GM12892 (cell line): ENCODE measurements around the gene CYP19A1.

Source experiments
- DNase-seq: peaks from one replicate; pipeline ENCODE4 v3.0.0; 2011; ENCODE audit not compliant: insufficient read length
- FAIRE-seq: peaks from 2 replicates; lab custom pipeline; 2011; peaks lifted over from hg19 to GRCh38; lab: Jason Lieb, UNC
- POLR2A ChIP-seq: IDR thresholded peaks from 2 replicates; pipeline ENCODE4 v1.6.1; 2011; ENCODE audit warnings: low read depth, low read length, control low read depth
- POLR2AphosphoS5 ChIP-seq: IDR thresholded peaks from 2 replicates; pipeline ENCODE4 v1.6.1; 2011; ENCODE audit warnings: low read depth, low read length, control low read depth
- TAF1 ChIP-seq: IDR thresholded peaks from 2 replicates; pipeline ENCODE4 v1.6.1; 2011; ENCODE audit warnings: low read depth, mild to moderate bottlenecking, control low read depth, low read length, borderline replicate concordance

CYP19A1 gene

DNA sequence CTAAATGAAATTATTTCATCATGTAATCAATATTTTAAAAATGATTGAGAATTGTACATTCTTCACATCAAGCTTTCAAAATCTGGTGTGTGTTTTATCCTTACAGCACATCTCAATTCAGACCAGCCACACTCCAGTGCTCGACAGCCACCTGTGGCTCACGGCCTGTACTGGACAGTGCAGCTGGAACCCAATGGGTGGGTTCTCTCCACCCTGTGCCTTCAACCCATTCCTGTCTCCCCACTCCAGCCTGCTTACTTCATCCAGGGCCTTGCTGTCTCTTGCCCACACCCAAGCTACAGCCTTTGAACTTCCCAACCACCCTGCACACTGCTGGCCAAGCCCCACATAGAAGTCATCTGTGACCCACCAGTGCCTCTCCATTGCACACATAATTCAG is 17.6 kb downstream of the CYP19A1 start:
- no peak for DNase-seq
- TF ChIP-seq POLR2AphosphoS5, result no peak
- no peak for TF ChIP-seq POLR2A
- no peak for TF ChIP-seq TAF1
- no peak for FAIRE-seq

DNA sequence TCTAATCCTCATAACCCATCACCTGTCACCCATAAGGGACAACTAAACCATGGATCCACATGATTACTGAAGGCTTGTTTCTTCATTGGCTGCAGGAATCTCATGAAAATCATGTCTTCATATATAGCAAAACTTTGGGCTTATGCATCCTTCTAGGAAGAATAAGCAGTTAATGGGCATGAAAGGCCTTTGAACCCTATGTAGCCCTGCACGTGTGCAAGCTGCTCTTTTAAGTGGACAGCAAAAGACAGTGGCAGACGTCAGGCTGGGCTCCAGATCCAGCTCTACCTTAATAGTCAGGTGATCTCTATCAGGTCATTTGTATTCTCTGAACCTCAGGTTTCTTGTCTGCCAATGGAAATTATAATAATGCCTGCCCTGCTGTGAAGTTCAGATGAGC is 18.9 kb downstream of the CYP19A1 start:
- FAIRE-seq (no peak), DNase-seq (no peak)
- TF ChIP-seq POLR2A (no peak), TAF1 (no peak), POLR2AphosphoS5 (no peak)

DNA sequence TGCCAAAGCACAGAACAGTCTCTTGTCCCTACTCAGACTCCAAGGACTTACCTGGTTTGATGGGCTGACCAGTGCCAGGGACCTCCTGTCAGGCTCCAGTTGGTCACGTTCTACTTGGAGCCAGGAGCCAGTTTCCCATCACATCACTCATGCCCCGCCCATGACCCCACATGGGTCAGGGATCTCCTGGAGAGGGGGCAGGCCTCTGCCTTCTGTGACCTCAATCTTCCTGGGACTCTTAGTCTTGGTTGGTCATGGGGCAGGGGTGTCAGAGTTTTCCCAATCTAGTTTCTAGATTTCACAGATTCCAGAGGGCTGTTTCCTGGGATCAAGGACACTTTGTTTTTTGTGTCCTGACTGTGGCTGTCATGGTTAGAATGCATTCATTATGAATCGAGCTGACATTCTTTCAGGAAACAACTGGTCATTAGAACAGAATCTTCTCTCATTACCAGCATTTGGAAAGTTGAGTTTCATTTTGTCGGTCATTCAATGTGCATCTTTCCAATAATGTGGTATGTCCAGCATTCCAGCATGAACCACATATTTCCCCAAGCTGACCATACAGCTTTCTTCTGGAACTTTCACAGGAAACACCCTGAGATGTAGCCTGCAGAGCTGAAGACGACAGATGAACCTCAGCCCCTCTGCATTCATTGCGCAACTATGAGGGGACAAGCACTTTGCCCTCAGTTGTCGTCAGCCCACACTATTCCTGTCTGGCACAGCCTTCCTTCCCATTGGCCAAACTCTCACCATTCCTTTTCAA is 19.8 kb downstream of the CYP19A1 start:
- FAIRE-seq, result no peak
- TF ChIP-seq POLR2AphosphoS5 (no peak), POLR2A (no peak), TAF1 (no peak)
- no peak for DNase-seq

DNA sequence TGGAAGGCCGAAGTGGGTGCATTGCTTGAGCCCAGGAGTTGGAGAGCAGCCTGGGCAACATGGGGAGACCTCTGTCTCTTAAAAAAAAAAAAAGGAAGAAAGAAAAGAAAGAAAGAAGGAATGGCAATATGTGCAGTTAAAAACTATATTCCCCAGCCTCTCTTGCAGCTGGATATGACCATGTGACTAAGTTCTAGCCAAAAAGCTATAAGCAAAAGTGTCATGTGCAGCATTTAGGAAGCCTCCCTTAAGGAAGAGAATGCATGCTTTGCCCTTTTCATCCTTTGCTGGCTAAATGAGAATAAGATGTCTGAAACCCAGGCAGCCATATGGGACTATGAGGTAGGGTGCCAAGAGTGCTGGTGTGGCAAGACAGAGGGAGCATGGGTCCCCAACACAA is 21.8 kb downstream of the CYP19A1 start:
- no peak for TF ChIP-seq TAF1
- TF ChIP-seq POLR2AphosphoS5, result no peak
- no peak for FAIRE-seq
- DNase-seq, result no peak

DNA sequence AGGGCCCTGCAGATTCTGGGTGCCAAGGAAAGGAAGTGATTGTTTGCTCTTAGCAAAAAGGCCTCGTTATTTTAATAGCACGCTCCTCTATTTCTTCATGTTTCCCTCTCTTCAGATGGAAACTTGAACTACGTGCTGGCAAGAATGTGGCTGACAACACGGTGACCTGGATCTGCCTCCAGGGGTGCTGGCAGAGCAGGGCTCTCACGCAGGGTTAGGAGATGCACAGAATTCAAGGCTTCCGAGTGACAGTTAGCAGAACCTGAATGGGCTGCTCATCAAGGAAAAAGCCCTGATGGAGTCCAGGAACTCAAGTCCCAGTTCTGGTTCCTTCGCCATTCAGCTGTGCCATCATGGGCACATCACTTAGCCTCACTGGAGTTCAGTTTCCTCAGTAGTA is 22.7 kb downstream of the CYP19A1 start:
- DNase-seq (no peak), FAIRE-seq (no peak)
- TF ChIP-seq POLR2AphosphoS5 (no peak), POLR2A (no peak), TAF1 (no peak)

DNA sequence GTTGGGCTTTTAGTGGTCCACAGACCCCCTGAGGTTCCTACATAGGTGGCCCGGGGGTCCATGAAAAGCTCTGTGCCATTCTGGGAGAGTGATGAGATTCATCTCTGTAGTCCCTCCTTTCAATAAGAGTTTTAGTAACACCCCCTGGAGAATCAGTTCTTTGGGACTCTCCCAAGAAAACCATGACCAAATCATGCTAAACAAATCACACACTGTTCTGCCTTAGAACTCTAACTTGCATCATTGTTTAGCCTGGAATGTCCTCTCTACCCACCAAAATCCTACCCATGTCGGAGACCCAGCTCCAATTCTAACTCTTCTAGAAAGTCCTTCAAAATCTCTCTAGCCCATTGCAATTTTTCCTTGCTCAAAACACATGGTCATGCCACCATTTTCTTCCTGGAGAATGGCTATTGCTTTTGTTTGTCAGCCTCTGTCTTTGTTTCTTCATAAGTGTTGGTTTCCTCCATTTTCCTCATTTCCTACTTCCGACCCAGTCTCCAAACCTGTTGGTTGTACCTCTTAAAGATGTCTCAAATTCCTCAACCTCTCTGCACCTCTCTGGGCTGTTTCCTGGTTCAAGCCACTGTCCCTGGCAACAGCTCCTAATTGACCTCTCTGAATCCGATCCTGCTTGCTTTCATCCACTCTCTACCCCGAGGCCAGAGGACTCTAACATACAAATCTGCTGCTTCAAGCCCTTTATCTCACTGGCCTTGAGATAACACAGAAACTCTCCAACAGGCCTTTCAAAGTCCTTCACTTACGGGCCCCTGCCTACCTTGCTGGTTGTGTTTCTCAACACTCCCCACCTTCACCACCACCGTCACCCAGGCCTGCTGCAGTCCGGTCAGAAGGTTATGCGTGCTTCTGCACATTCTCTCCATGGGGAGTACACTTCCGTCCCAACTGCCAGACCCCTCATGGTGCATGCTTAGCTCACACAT is 23.7 kb downstream of the CYP19A1 start:
- DNase-seq (no peak), FAIRE-seq (no peak)
- TF ChIP-seq POLR2AphosphoS5 (no peak), POLR2A (no peak), TAF1 (no peak)

DNA sequence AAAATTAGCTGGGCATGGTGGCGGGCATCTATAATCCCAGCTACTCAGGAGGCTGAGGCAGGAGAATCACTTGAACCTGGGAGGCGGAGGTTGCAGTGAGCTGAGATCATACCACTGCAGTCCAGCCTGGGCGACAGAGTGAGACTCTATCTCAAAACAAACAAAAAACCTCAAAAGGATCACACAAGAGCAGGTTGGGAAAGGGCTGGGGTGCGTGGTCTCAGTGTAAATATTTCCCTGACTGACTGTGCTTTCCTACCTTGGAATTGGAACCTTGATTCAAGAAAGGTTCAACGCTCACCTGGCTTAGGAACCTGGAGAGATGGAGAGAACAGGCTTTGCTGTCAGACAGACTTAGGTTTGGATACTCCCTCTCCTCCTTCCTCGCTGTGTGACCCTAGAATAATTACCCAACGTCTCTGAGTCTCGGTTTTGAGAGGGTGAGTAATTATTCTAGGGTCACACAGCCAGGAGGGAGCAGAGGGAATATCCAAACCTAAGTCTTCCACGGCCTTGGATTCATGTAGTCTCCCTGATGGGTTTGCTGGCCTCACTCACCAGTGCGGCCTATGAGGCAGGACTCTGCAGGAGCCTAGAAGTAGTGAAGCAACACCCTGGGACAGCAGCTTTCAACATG is 24.6 kb downstream of the CYP19A1 start:
- TF ChIP-seq POLR2A (no peak), TAF1 (no peak), POLR2AphosphoS5 (no peak)
- DNase-seq (no peak), FAIRE-seq (no peak)

DNA sequence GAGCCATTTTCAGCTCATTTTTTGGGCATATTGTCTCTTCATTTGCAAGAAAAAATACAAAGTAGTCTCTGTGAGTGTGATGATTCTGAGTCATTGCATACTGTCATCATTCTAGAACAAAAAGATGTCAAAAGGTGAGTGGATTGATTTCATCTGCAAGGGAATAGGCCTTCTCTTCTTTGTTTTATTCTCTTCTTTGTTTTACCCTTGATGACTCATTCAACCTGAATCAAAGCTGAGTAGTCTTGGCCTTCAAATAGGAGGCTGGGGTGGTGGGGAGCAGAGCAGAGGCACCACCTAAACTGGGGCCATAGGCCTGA is 25.4 kb downstream of the CYP19A1 start:
- FAIRE-seq (no peak), DNase-seq (no peak)
- TF ChIP-seq POLR2AphosphoS5 (no peak), POLR2A (no peak), TAF1 (no peak)

DNA sequence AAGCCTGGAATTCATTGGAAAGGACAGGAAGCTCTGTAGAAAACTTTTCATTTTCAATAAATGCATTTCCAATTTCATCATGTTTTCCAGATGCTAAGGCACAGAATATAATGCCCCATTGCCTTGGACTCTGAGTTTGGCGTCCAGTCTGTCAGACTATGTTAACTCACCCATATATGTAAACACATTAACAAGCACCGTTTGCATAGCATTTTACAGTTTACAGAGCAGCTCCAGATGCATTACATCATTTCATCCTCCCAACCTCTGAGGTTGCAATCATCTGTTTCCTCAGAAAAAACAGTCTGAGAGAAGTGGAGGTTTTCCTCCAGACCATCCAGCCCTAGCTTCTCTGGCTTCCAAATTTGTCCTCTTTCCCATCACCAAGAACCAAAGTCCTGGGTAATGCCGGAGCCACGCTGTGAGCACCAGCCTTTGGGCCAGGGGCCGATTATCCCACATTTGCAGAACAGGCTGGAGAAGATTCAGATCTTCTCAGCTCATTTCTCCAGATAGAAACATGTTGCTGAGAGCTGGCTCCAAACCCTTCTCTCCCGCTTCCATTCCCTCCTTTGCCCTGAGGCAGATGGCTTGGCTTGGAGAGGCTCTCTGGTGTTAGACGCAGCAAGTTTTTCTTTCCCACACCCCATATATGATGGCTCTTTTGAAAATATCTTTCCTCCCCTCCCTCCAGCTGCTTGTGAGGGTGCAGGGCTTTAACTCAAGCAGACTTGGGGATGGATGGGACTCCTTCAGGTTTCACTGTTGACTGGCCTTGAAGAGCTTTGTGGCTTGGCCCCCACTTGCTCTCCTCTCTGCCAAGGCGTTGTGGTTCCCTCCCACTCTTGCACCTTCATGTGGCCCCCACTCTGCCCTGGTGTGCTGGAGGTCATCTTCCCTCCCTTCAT is 26.0 kb downstream of the CYP19A1 start:
- TF ChIP-seq POLR2A (no peak), POLR2AphosphoS5 (no peak), TAF1 (no peak)
- DNase-seq, result no peak
- FAIRE-seq, result no peak

DNA sequence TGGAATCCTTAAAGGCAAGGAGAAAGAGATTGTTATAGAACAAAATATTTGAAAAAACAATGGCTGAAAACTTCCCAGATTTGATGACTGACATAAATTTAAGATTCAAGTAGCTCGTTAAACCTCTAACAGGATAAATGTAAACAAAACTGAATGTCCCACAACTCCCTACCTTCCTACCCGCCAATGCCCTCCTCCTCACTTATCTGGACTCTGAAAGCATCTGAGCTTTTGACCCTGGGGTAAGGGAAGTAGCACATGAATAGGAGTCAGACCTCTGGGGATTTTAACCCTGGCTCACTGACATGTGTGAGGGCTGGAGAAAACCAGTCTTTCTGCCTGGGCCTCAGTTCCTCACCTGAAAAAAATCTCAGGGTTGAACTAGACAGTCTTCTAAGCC is 26.9 kb downstream of the CYP19A1 start:
- DNase-seq (no peak), FAIRE-seq (no peak)

DNA sequence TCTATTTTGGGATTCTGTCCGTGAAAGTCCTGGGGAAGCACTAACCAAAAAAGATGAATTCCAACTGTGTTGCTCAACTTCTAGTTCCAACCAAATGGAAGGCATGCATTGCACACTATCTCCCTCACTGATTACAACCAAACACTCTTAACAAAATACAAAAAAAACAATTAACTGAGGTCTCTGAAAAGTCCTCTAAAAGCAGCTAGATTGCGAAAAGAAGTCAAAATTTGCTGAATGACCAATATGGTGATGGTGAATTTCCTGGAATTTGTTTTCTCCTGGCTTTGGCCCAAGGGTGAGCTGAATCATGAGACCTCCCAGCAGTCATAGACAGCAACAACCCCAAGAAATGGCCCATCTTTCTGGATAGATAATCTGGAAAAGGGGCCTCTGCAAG is 28.3 kb downstream of the CYP19A1 start:
- no peak for DNase-seq
- no peak for FAIRE-seq
- no peak for TF ChIP-seq POLR2A
- no peak for TF ChIP-seq POLR2AphosphoS5
- TF ChIP-seq TAF1, result no peak

More for the DNA sequence above, 26.9 kb downstream of the CYP19A1 start:
- TF ChIP-seq POLR2AphosphoS5, result no peak
- TF ChIP-seq TAF1, result no peak
- no peak for TF ChIP-seq POLR2A

DNA sequence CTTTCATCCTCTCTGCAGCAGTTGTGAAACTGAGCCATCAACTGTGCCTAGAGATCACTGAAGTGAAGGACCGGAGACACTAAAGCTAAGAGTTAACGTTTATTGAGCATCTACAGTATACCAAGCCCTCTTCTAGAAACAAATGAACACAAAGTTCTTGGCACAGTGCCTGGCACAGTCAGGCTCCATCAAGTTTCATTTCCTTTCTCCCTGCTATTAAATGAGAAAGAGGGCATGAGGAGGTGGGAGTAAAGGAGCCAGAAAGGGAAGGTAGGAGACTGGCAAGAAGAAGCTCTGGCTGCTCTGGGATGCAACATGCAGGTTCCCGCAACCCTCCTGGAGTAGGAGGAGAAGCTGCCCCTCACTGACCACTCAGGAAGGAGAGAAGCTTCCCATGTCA is 30.6 kb downstream of the CYP19A1 start:
- TF ChIP-seq POLR2AphosphoS5 (no peak), TAF1 (no peak), POLR2A (no peak)
- DNase-seq (no peak), FAIRE-seq (no peak)
